Nephron progenitor cell (in vitro differentiated cells): ENCODE data around the gene ELF1.

Experiments
- DNase-seq: peaks from one replicate; pipeline ENCODE4 v3.0.0; 2021
- H3K27ac Mint-ChIP-seq: 2 replicates; pipeline ENCODE4 v1.8.0; 2021; ENCODE audit warnings: mild to moderate bottlenecking, moderate library complexity, mixed read lengths
- H3K27me3 Mint-ChIP-seq: 2 replicates; pipeline ENCODE4 v1.8.0; 2021; ENCODE audit warnings: mild to moderate bottlenecking, low read depth, mixed read lengths; ENCODE audit not compliant: poor library complexity
- H3K36me3 Mint-ChIP-seq: 2 replicates; pipeline ENCODE4 v1.8.0; 2021; ENCODE audit warnings: low read depth, mixed read lengths
- H3K4me1 Mint-ChIP-seq: 2 replicates; pipeline ENCODE4 v1.8.0; 2021; ENCODE audit warnings: mixed read lengths
- H3K4me3 Mint-ChIP-seq: 2 replicates; pipeline ENCODE4 v1.8.0; 2021; ENCODE audit warnings: mild to moderate bottlenecking, moderate library complexity, mixed read lengths
- H3K9me3 Mint-ChIP-seq: 2 replicates; pipeline ENCODE4 v1.8.0; 2021; ENCODE audit warnings: mild to moderate bottlenecking, moderate library complexity, mixed read lengths
- CTCF ChIP-seq: fragments of 200-600 bp; sonication (generic); IDR thresholded peaks from 2 replicates; pipeline ENCODE4 v1.5.0; 2021; ENCODE audit warnings: antibody characterized with exemption

Gene ELF1

GRCh38 chr13:41006978-41007743 is 12.0 kb downstream of the ELF1 start:
- TF ChIP-seq CTCF = no peak
- DNase-seq = no peak
- Mint-ChIP-seq H3K27me3 (no peaks in the 10 kb centered on the region), H3K4me1 (peaks cover 21% of the 10 kb centered on the region), H3K36me3 (peaks cover 5% of the 10 kb centered on the region), H3K4me3 (no peak overlapping the region), H3K9me3 (no peaks in the 10 kb centered on the region), H3K27ac (peak overlapping the region; percentile 69)

- no peaks in the 10 kb centered on the region for H3K9me3 Mint-ChIP-seq
- peaks cover 21% of the 10 kb centered on the region for H3K4me1 Mint-ChIP-seq
- H3K27ac Mint-ChIP-seq = no peak overlapping the region
- no peak overlapping the region for H3K4me3 Mint-ChIP-seq
- no peak for TF ChIP-seq CTCF
- peaks cover 5% of the 10 kb centered on the region for H3K36me3 Mint-ChIP-seq
- DNase-seq = no peak
- H3K27me3 Mint-ChIP-seq = no peaks in the 10 kb centered on the region
Observed at GRCh38 chr13:41006306-41006705, 12.8 kb downstream of the ELF1 start.

- no peaks in the 10 kb centered on the region for H3K27me3 Mint-ChIP-seq
- TF ChIP-seq CTCF = no peak
- no peak overlapping the region for H3K4me3 Mint-ChIP-seq
- no peak for DNase-seq
- H3K4me1 Mint-ChIP-seq = peaks cover 21% of the 10 kb centered on the region
- no peak overlapping the region for H3K27ac Mint-ChIP-seq
- H3K9me3 Mint-ChIP-seq = no peaks in the 10 kb centered on the region
- H3K36me3 Mint-ChIP-seq = peaks cover 6% of the 10 kb centered on the region
Observed at GRCh38 chr13:41005704-41006103, 13.4 kb downstream of the ELF1 start.

GRCh38 chr13:41004875-41005693 is 14.0 kb downstream of the ELF1 start:
- Mint-ChIP-seq H3K27me3 (no peaks in the 10 kb centered on the region), H3K36me3 (peaks cover 9% of the 10 kb centered on the region), H3K27ac (no peak overlapping the region), H3K4me3 (no peak overlapping the region), H3K4me1 (peaks cover 21% of the 10 kb centered on the region), H3K9me3 (no peaks in the 10 kb centered on the region)
- DNase-seq = no peak
- TF ChIP-seq CTCF = no peak

- H3K9me3 Mint-ChIP-seq = no peaks in the 10 kb centered on the region
- no peak overlapping the region for H3K27ac Mint-ChIP-seq
- TF ChIP-seq CTCF = no peak
- DNase-seq = no peak
- no peak overlapping the region for H3K4me3 Mint-ChIP-seq
- peaks cover 21% of the 10 kb centered on the region for H3K4me1 Mint-ChIP-seq
- H3K36me3 Mint-ChIP-seq = peaks cover 5% of the 10 kb centered on the region
- H3K27me3 Mint-ChIP-seq = no peaks in the 10 kb centered on the region
Observed at GRCh38 chr13:41002606-41003005, 16.5 kb downstream of the ELF1 start.
